Measurements from ENCODE around the gene APOA5. TPM values are rescaled to one million over a fixed set of nuclear protein-coding genes. Genes with fewer than 3 reads are reported as not detected.

The APOA5 gene
- total RNA-seq, 1 experiment from 2014 or later: not detected

- no peak for TF ChIP-seq EZH2 (IDR thresholded peaks at IDR 0.05; ENCODE audit: low read depth)
- TF ChIP-seq CTCF (conservative IDR thresholded peaks at IDR 0.05): no peak
- intact Hi-C loops (cut with micrococcal nuclease; ENCODE audit: unreplicated experiment): no loop called here
- Histone ChIP-seq H3K27ac (no peak overlapping the region), H3K4me3 (no peak overlapping the region), H3K4me2 (no peak overlapping the region), H3F3A (ENCODE audit: insufficient read depth, low read depth) (no peaks in the 10 kb centered on the region), H3K9me2 (ENCODE audit: insufficient read depth) (no peaks in the 10 kb centered on the region), H3K79me2 (ENCODE audit: low read depth) (no peaks in the 10 kb centered on the region), H3K36me3 (ENCODE audit: low read depth) (no peaks in the 10 kb centered on the region), H3K27me3 (ENCODE audit: insufficient read depth, low read depth) (no peaks in the 10 kb centered on the region), H2AFZ (no peak overlapping the region), H3K4me1 (replicated peaks; ENCODE audit: insufficient read depth) (0 out of 2 replicates have a peak, but pooled peaks cover 4% of the 10 kb centered on the region), H4K20me1 (ENCODE audit: insufficient read depth) (no peaks in the 10 kb centered on the region), H3K9me3 (ENCODE audit: insufficient read depth, low read depth) (no peaks in the 10 kb centered on the region)
- no TSS peak for BruUV-seq (replicated peaks)
- ChIA-PET POLR2A (ENCODE audit: unreplicated experiment) (no interaction called here), CTCF (no interaction called here)
- DNase-seq: no peak
These were observed 6.7 kb upstream of the APOA5 start for GRCh38 chr11:116798368-116798767.

- ChIA-PET POLR2A (ENCODE audit: unreplicated experiment) (no interaction called here), CTCF (no interaction called here)
- Histone ChIP-seq H3K27ac (no peak overlapping the region), H3K4me3 (no peak overlapping the region), H3F3A (ENCODE audit: insufficient read depth, low read depth) (peaks cover 2% of the 10 kb centered on the region), H3K4me1 (replicated peaks; ENCODE audit: insufficient read depth) (peaks cover 9% of the 10 kb centered on the region; the same call in 1 of the 2 replicates), H3K27me3 (ENCODE audit: insufficient read depth, low read depth) (no peaks in the 10 kb centered on the region), H3K9me3 (ENCODE audit: insufficient read depth, low read depth) (no peaks in the 10 kb centered on the region), H2AFZ (no peak overlapping the region), H4K20me1 (ENCODE audit: insufficient read depth) (no peaks in the 10 kb centered on the region), H3K36me3 (ENCODE audit: low read depth) (no peaks in the 10 kb centered on the region), H3K79me2 (ENCODE audit: low read depth) (no peaks in the 10 kb centered on the region), H3K4me2 (no peak overlapping the region), H3K9me2 (ENCODE audit: insufficient read depth) (no peaks in the 10 kb centered on the region)
- BruUV-seq (replicated peaks): no TSS peak
- intact Hi-C loops (cut with micrococcal nuclease; ENCODE audit: unreplicated experiment): no loop called here
- no peak for TF ChIP-seq CTCF (conservative IDR thresholded peaks at IDR 0.05)
- no peak for TF ChIP-seq EZH2 (IDR thresholded peaks at IDR 0.05; ENCODE audit: low read depth)
- no peak for DNase-seq
These were observed 6.1 kb upstream of the APOA5 start for GRCh38 chr11:116797816-116798215.

- Histone ChIP-seq H4K20me1 (ENCODE audit: insufficient read depth) (no peaks in the 10 kb centered on the region), H3K9me3 (ENCODE audit: insufficient read depth, low read depth) (no peaks in the 10 kb centered on the region), H3K4me2 (no peak overlapping the region), H3K36me3 (ENCODE audit: low read depth) (no peaks in the 10 kb centered on the region), H3F3A (ENCODE audit: insufficient read depth, low read depth) (peaks cover 5% of the 10 kb centered on the region), H3K4me3 (no peak overlapping the region), H3K79me2 (ENCODE audit: low read depth) (no peaks in the 10 kb centered on the region), H2AFZ (no peak overlapping the region), H3K9me2 (ENCODE audit: insufficient read depth) (no peaks in the 10 kb centered on the region), H3K4me1 (replicated peaks; ENCODE audit: insufficient read depth) (peaks cover 12% of the 10 kb centered on the region; the same call in 1 of the 2 replicates), H3K27me3 (ENCODE audit: insufficient read depth, low read depth) (no peaks in the 10 kb centered on the region), H3K27ac (no peak overlapping the region)
- ChIA-PET POLR2A (ENCODE audit: unreplicated experiment) (no interaction called here), CTCF (interaction anchor here (0.7 kb wide), 1 partner anchor 700 kb away, joined by 3 read pairs; no protein-coding TSS in a partner anchor)
- TF ChIP-seq CTCF (conservative IDR thresholded peaks at IDR 0.05) (no peak), EZH2 (IDR thresholded peaks at IDR 0.05; ENCODE audit: low read depth) (no peak)
- intact Hi-C loops (cut with micrococcal nuclease; ENCODE audit: unreplicated experiment): no loop called here
- DNase-seq: no peak
- no TSS peak for BruUV-seq (replicated peaks)
These were observed 4.9 kb upstream of the APOA5 start for GRCh38 chr11:116796548-116796947.

Data from PC-9 (cell line).